ENCODE data around the gene FBN3.

DNA sequence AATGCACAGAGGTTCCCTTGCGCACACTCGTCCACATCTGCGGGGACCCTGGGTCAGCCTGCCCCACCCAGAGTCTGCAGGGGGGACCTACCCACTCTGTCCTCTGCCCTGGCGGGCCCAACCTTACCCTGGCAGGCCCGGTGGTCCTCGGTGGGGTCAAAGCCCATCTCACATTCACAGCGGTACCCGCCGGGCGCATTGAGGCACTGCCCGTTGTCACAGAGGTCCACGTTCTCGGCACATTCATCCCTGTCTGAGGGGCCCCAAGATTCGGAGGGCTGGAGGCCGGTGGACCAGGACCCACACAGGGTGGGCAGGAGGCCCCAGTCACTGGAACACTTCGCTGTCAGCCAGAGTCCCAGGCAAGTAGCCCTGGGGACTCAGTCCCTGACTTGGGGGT is 38.5 kb downstream of the FBN3 start:
- TF ChIP-seq CTCF (IDR thresholded peaks at IDR 0.05) (no peak), EZH2 (IDR thresholded peaks at IDR 0.05; ENCODE audit: borderline replicate concordance, insufficient read depth, low read depth, low read length, poor library complexity, severe bottlenecking) (no peak)

Data from B cell (primary cell).